Esophagus muscularis mucosa (tissue), 4 donors: ENCODE data around the gene LIMCH1. TPM values are rescaled to one million over a fixed set of nuclear protein-coding genes. Genes with fewer than 3 reads are reported as not detected.
A peak's percentile ranks its signal among the peaks of the same experiment; 100 is the strongest.

Source experiments
- DNase-seq: peaks from one replicate; pipeline ENCODE4 v3.0.0-alpha.2; 2017; ENCODE audit errors: extremely low spot score
- H3K27ac ChIP-seq, 4 donors: fragments of 200-600 bp; sonication (generic); replicated peaks in 1 of 4; 1 replicate in 3 of 4; 2 replicates in 1 of 4; pipeline ENCODE4 v1.5.1; 2016 to 2019; ENCODE audit warnings: mild to moderate bottlenecking in 1 of 4
- H3K27me3 ChIP-seq, 4 donors: fragments of 200-600 bp; sonication (generic); one replicate each; pipeline versions ENCODE4 v1.5.1 to v1.6.0; 2016 to 2019
- H3K36me3 ChIP-seq, 4 donors: fragments of 200-600 bp; sonication (generic); one replicate each; pipeline ENCODE4 v1.5.1; 2016 to 2019
- H3K4me1 ChIP-seq, 4 donors: fragments of 200-600 bp; sonication (generic); one replicate each; pipeline ENCODE4 v1.5.1; 2016 to 2019
- H3K4me3 ChIP-seq, 4 donors: fragments of 200-600 bp; sonication (generic); 1 replicate in 2 of 4; 2 replicates in 2 of 4; pipeline ENCODE4 v1.5.1; 2016 to 2019; ENCODE audit warnings: mild to moderate bottlenecking in 4 of 4, moderate library complexity in 1 of 4
- H3K9me3 ChIP-seq, 4 donors: fragments of 200-600 bp; sonication (generic); 1 replicate in 3 of 4; 2 replicates in 1 of 4; pipeline ENCODE4 v1.5.1; 2016 to 2019
- CTCF ChIP-seq, 3 experiments: fragments of 200-600 bp in 2 of 3; fragments of 450-650 bp in 1 of 3; sonication (generic) in 2 of 3; IDR thresholded peaks; one replicate each; pipeline ENCODE4 v1.5.1; 2017 to 2019; ENCODE audit warnings: antibody characterized with exemption in 3 of 3, mild to moderate bottlenecking in 2 of 3, moderate library complexity in 1 of 3
- EP300 ChIP-seq: sonication (generic); formaldehyde crosslinking; IDR thresholded peaks from one replicate; pipeline ENCODE4 v1.6.1; 2017; ENCODE audit warnings: antibody characterized with exemption
- POLR2A ChIP-seq: fragments of 450-650 bp; IDR thresholded peaks from one replicate; pipeline ENCODE4 v1.6.1; 2017; ENCODE audit warnings: antibody characterized with exemption, moderate library complexity, mild to moderate bottlenecking, low read depth
- POLR2AphosphoS5 ChIP-seq, 2 donors: sonication (generic); formaldehyde crosslinking; IDR thresholded peaks; one replicate each; pipeline ENCODE4 v1.6.1; 2017; ENCODE audit warnings: antibody characterized with exemption in 2 of 2
- whole genome bisulfite sequencing: methylation state at CpG from one replicate; pipeline ENCODE4 v1.1.5; 2018; 5-methylcytosine and 5-hydroxymethylcytosine counted together
- intact Hi-C: fragments of 100-400 bp; cut with DNase I; formaldehyde crosslinking; loops from one replicate; pipeline ENCODE4 v1.15.1; 2023
- total RNA-seq, 4 donors: library from RNA; depleted of rRNA; stranded (reverse); fragments of >200 nt; gene quantifications; one replicate each; pipeline versions ENCODE4 v1.1.0 to v1.2.1, GENCODE V29; 2016

LIMCH1 gene
- total RNA-seq, 4 donors from 2014 or later, result 49.0 to 101 (median 72.1) TPM

DNA sequence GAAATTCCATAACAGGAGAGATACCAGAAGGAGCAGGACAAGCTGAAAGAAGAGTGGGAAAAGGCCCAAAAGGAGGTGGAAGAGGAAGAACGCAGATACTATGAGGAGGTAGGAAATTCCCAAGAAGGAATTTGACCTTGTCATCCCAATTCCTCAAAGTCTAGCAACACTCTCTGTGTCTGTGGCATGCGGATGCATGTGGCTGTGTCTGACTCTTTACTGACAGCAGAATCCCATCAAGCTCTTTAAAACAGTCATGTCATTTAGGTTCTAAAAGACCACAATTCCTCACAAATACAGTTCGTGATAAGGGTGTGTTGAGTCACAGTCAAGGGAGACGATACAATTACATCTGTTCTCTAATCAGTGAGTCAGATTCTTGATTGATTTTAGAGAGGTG lies 142.0 kb downstream of the LIMCH1 start:
- peak; percentile 17 for DNase-seq
- 74% methylated on average over 4 of the region's 4 CpGs for WGBS
- Histone ChIP-seq H3K27me3 (no peaks in the 10 kb centered on the region), H3K9me3 (no peaks in the 10 kb centered on the region), H3K27ac (no peak overlapping the region), H3K4me1 (no peaks in the 10 kb centered on the region), H3K4me3 (no peak overlapping the region), H3K36me3 (peaks cover 29 to 87% (median 50%) of the 10 kb centered on the region in 4 donors)
- intact Hi-C loops, result no loop called here
- TF ChIP-seq POLR2AphosphoS5 (IDR thresholded peaks at IDR 0.05) (no peak), POLR2A (no peak), CTCF (IDR thresholded peaks at IDR 0.05) (no peak), EP300 (no peak)

DNA sequence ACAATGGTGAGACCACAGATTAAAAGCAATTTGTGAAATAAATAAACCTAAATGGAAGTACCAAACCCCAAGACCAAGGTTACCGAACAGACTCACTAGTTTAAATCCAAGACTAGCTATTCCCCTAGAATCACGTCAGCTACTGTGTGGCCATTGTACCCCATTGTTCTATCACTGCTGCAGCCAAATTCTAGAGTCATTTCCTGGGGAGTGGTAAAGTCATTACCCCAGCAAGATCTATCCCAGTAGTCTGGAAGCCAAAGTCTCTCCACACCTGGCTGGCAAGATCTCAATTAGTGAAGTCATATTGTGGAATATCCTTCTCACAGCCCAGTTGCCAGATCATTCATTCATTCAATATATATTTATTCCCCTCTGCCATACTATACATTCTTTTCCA lies 143.1 kb downstream of the LIMCH1 start:
- Histone ChIP-seq H3K9me3 (no peaks in the 10 kb centered on the region), H3K4me3 (no peak overlapping the region), H3K4me1 (no peaks in the 10 kb centered on the region), H3K27ac (no peak overlapping the region), H3K36me3 (peaks cover 37 to 87% (median 55%) of the 10 kb centered on the region in 4 donors), H3K27me3 (no peaks in the 10 kb centered on the region)
- 89% methylated on average over 2 of the region's 2 CpGs for WGBS
- peak; percentile 12 for DNase-seq
- intact Hi-C loops, result no loop called here
- no peak for TF ChIP-seq POLR2AphosphoS5 (IDR thresholded peaks at IDR 0.05)
- no peak for TF ChIP-seq POLR2A
- TF ChIP-seq CTCF (IDR thresholded peaks at IDR 0.05), result no peak
- no peak for TF ChIP-seq EP300

DNA sequence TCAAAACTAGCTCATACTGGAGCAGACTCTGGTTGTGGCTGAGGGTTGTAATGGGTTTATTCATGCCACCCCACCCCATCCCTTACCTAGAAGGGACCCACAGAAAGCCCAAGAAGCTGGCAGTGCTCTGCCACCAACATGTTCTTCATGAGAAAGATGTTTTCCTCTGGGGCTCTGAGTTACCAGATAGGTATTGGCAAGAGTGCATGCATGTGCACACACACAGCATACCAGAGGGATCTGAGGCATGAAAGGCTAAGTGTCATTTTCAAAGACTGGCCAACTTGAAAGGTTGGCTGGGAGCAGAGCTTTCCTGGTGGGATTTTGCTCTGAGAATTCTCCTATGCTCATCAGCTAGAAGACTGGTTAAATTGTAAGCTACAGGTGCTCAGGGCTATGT lies 145.4 kb downstream of the LIMCH1 start:
- TF ChIP-seq EP300 (no peak), CTCF (IDR thresholded peaks at IDR 0.05) (no peak), POLR2AphosphoS5 (IDR thresholded peaks at IDR 0.05) (no peak), POLR2A (no peak)
- DNase-seq, result peak; percentile 72
- Histone ChIP-seq H3K4me3 (no peak overlapping the region), H3K9me3 (no peaks in the 10 kb centered on the region), H3K27me3 (no peaks in the 10 kb centered on the region), H3K4me1 (no peaks in the 10 kb centered on the region), H3K36me3 (peaks cover 47 to 96% (median 69%) of the 10 kb centered on the region in 4 donors), H3K27ac (no peak overlapping the region)
- intact Hi-C loops, result no loop called here

- no peaks in the 10 kb centered on the region for H3K27me3 ChIP-seq
- DNase-seq, result peak; percentile 53
- no peaks in the 10 kb centered on the region for H3K9me3 ChIP-seq
- no peak overlapping the region for H3K27ac ChIP-seq
- TF ChIP-seq POLR2AphosphoS5 (IDR thresholded peaks at IDR 0.05) (no peak), CTCF (IDR thresholded peaks at IDR 0.05) (no peak), EP300 (no peak), POLR2A (no peak)
- no peak overlapping the region for H3K4me3 ChIP-seq
- intact Hi-C loops, result no loop called here
- H3K36me3 ChIP-seq, result peaks cover 37 to 100% (median 77%) of the 10 kb centered on the region in 4 donors
- no peaks in the 10 kb centered on the region for H3K4me1 ChIP-seq
- WGBS, result 90% methylated on average over 8 of the region's 8 CpGs
Measured at GRCh38 chr4:41686893-41687292, 148.9 kb downstream of the LIMCH1 start.

DNA sequence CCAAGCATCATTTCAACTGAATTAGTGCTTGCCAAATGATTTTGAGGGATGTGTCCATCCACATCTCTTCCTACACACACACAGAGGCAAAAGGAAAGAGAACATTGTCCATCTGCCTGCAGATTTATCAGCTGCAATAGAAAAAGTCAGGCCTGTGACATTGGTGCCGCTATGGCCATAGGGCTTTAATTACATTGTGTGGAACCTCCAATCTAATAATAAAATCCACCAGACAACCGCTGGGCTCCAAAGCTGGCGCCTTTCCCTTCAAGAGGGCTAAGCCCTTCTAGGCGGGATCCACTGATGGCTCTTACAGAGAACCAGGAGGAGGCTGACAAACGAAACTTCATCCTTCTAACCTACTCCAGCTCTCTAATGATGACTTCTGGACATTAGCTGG lies 150.0 kb downstream of the LIMCH1 start:
- H3K4me1 ChIP-seq, result no peaks in the 10 kb centered on the region
- H3K27ac ChIP-seq, result no peak overlapping the region
- intact Hi-C loops, result no loop called here
- H3K9me3 ChIP-seq, result no peaks in the 10 kb centered on the region
- 93% methylated on average over 5 of the region's 5 CpGs for WGBS
- TF ChIP-seq CTCF (IDR thresholded peaks at IDR 0.05), result no peak
- no peak for TF ChIP-seq EP300
- TF ChIP-seq POLR2AphosphoS5 (IDR thresholded peaks at IDR 0.05), result no peak
- no peak for TF ChIP-seq POLR2A
- peaks cover 34 to 100% (median 72%) of the 10 kb centered on the region in 4 donors for H3K36me3 ChIP-seq
- no peaks in the 10 kb centered on the region for H3K27me3 ChIP-seq
- H3K4me3 ChIP-seq, result no peak overlapping the region
- DNase-seq, result peak; percentile 57
